Measurements from ENCODE around the gene MLLT6.

Gene MLLT6

GRCh38 chr17:38674749-38675615, 30.1 kb upstream of the MLLT6 start, which contains the start of gene EPOP:
TSS of gene EPOP (minus strand) at chr17:38674957. CDS start at chr17:38674495, 462 bp downstream.
- no peak within 1 kb of the TSS for H3K4me3 ChIP-seq (IDR thresholded peaks at IDR 0.05; ENCODE audit: insufficient read depth, low read depth, low read length)
- peaks cover 41% of the 10 kb centered on the region for H3K4me1 ChIP-seq (ENCODE audit: low read depth, poor library complexity, severe bottlenecking)
- H3K79me2 ChIP-seq (ENCODE audit: insufficient read depth, low read depth), result no peaks in the 10 kb centered on the region
- peak within 1 kb of the TSS; percentile 61 for H3K27ac ChIP-seq
- peak within 1 kb of the TSS; percentile 79 for H2AFZ ChIP-seq (ENCODE audit: low read depth)
- TF ChIP-seq CTCF (conservative IDR thresholded peaks at IDR 0.05; ENCODE audit: low read depth, low read length), result no peak
- H3K36me3 ChIP-seq (ENCODE audit: insufficient read depth), result no peaks in the 10 kb centered on the region
- peaks cover 9% of the 10 kb centered on the region; the same call in 1 of the 2 replicates for H3K27me3 ChIP-seq (ENCODE audit: insufficient read depth, low read depth)
- H3K9ac ChIP-seq, result peak within 1 kb of the TSS; percentile 78
- H4K20me1 ChIP-seq (ENCODE audit: insufficient read depth), result no peaks in the 10 kb centered on the region
- H3K4me2 ChIP-seq, result peak within 1 kb of the TSS; percentile 96

GRCh38 chr17:38676706-38677504, 28.2 kb upstream of the MLLT6 start:
- H3K9ac ChIP-seq, result no peak overlapping the region
- no peaks in the 10 kb centered on the region for H3K36me3 ChIP-seq (ENCODE audit: insufficient read depth)
- H3K27me3 ChIP-seq (ENCODE audit: insufficient read depth, low read depth), result no peaks in the 10 kb centered on the region
- peaks cover 45% of the 10 kb centered on the region for H3K4me1 ChIP-seq (ENCODE audit: low read depth, poor library complexity, severe bottlenecking)
- H2AFZ ChIP-seq (ENCODE audit: low read depth), result peak overlapping the region; percentile 71
- H4K20me1 ChIP-seq (ENCODE audit: insufficient read depth), result no peaks in the 10 kb centered on the region
- peak; percentile 96 for TF ChIP-seq CTCF (conservative IDR thresholded peaks at IDR 0.05; ENCODE audit: low read depth, low read length)
- peak overlapping the region; percentile 24; the same call in 1 of the 2 replicates for H3K27ac ChIP-seq
- H3K4me3 ChIP-seq (IDR thresholded peaks at IDR 0.05; ENCODE audit: insufficient read depth, low read depth, low read length), result no peak overlapping the region
- H3K79me2 ChIP-seq (ENCODE audit: insufficient read depth, low read depth), result no peaks in the 10 kb centered on the region
- peak overlapping the region; percentile 2; the same call in 1 of the 2 replicates for H3K4me2 ChIP-seq

- Histone ChIP-seq H3K9ac (no peak overlapping the region), H3K36me3 (ENCODE audit: insufficient read depth) (no peaks in the 10 kb centered on the region), H4K20me1 (ENCODE audit: insufficient read depth) (no peaks in the 10 kb centered on the region), H2AFZ (ENCODE audit: low read depth) (no peak overlapping the region), H3K27me3 (ENCODE audit: insufficient read depth, low read depth) (no peaks in the 10 kb centered on the region), H3K27ac (no peak overlapping the region), H3K4me3 (IDR thresholded peaks at IDR 0.05; ENCODE audit: insufficient read depth, low read depth, low read length) (no peak overlapping the region), H3K4me2 (no peak overlapping the region), H3K4me1 (ENCODE audit: low read depth, poor library complexity, severe bottlenecking) (peaks cover 38% of the 10 kb centered on the region), H3K79me2 (ENCODE audit: insufficient read depth, low read depth) (no peaks in the 10 kb centered on the region)
- TF ChIP-seq CTCF (conservative IDR thresholded peaks at IDR 0.05; ENCODE audit: low read depth, low read length), result no peak
Measured at GRCh38 chr17:38677819-38678218, 27.3 kb upstream of the MLLT6 start.

GRCh38 chr17:38681096-38681495, 24.0 kb upstream of the MLLT6 start:
- Histone ChIP-seq H3K9ac (no peak overlapping the region), H4K20me1 (ENCODE audit: insufficient read depth) (no peaks in the 10 kb centered on the region), H3K4me3 (IDR thresholded peaks at IDR 0.05; ENCODE audit: insufficient read depth, low read depth, low read length) (no peak overlapping the region), H3K36me3 (ENCODE audit: insufficient read depth) (no peaks in the 10 kb centered on the region), H3K4me1 (ENCODE audit: low read depth, poor library complexity, severe bottlenecking) (peaks cover 25% of the 10 kb centered on the region), H3K4me2 (no peak overlapping the region), H3K27me3 (ENCODE audit: insufficient read depth, low read depth) (no peaks in the 10 kb centered on the region), H3K79me2 (ENCODE audit: insufficient read depth, low read depth) (no peaks in the 10 kb centered on the region), H2AFZ (ENCODE audit: low read depth) (no peak overlapping the region), H3K27ac (no peak overlapping the region)
- no peak for TF ChIP-seq CTCF (conservative IDR thresholded peaks at IDR 0.05; ENCODE audit: low read depth, low read length)

Measured in KMS-11 (cell line).